Loucy (cell line): ENCODE data around the gene MINDY4.

ENCODE experiments used
- CTCF ChIP-seq: fragments of 200-600 bp; sonication (generic); conservative IDR thresholded peaks from 2 replicates; pipeline ENCODE4 v1.5.1; 2014; ENCODE audit warnings: mild to moderate bottlenecking, antibody characterized with exemption, low read length
- EZH2phosphoT487 ChIP-seq: fragments of 200-600 bp; IDR thresholded peaks from 2 replicates; pipeline ENCODE4 v1.6.1; 2018; ENCODE audit warnings: antibody characterized with exemption, mild to moderate bottlenecking, moderate library complexity, borderline replicate concordance

- TF ChIP-seq CTCF (no peak), EZH2phosphoT487 (no peak)
Measured at GRCh38 chr7:30870821-30871518, 99.8 kb downstream of the MINDY4 start.
